IMR-90 (cell line): ENCODE data around the gene TRDMT1. TPM values are rescaled to one million over a fixed set of nuclear protein-coding genes. Genes with fewer than 3 reads are reported as not detected.

Source experiments
- ATAC-seq: fragments of 200-7000 bp; cut with Tn5 transposase; 2 replicates; pipeline ENCODE4 v1.9.1; 2020; ENCODE audit warnings: low read depth, mild to moderate bottlenecking, moderate library complexity
- BruUV-seq: library from RNA; stranded (reverse); fragments of 400-500 nt; replicated peaks from 2 replicates; lab custom pipeline; 2021; lab: Mats Ljungman, UMichigan
- CTCF ChIA-PET: fragments of 300-600 bp; formaldehyde crosslinking; extraction: SDS; loops from one replicate; lab custom pipeline; 2021; ENCODE audit warnings: antibody characterized with exemption; lab: Yijun Ruan, JAX
- POLR2A ChIA-PET: fragments of 300-600 bp; sonication (Branson Sonifier 250); formaldehyde crosslinking; loops from one replicate; lab custom pipeline; 2022; ENCODE audit warnings: antibody characterized with exemption; ENCODE audit not compliant: unreplicated experiment; lab: Charles Lee
- DNase-seq: peaks from one replicate; pipeline ENCODE4 v3.0.0; 2013
- H2AFZ ChIP-seq: replicated peaks from 2 replicates; pipeline ENCODE3; 2013; ENCODE audit warnings: low read length, mild to moderate bottlenecking; ENCODE audit not compliant: poor library complexity
- H2AK5ac ChIP-seq: 2 replicates; pipeline ENCODE4 v1.6.1; 2013; ENCODE audit warnings: low read depth, low read length, inconsistent platforms
- H2AK9ac ChIP-seq: replicated peaks from 2 replicates; pipeline ENCODE3; 2013; ENCODE audit warnings: mild to moderate bottlenecking, low read depth, low read length, moderate library complexity; ENCODE audit not compliant: poor library complexity
- H2BK120ac ChIP-seq: 2 replicates; pipeline ENCODE4 v1.6.1; 2013; ENCODE audit warnings: low read depth, low read length, inconsistent platforms
- H2BK15ac ChIP-seq: 3 replicates; pipeline ENCODE4 v1.6.1; 2013; ENCODE audit warnings: low read depth, low read length, inconsistent platforms
- H2BK20ac ChIP-seq: 2 replicates; pipeline ENCODE4 v1.6.1; 2013; ENCODE audit warnings: low read depth, mild to moderate bottlenecking, inconsistent platforms, low read length, moderate library complexity
- H2BK5ac ChIP-seq: 2 replicates; pipeline ENCODE4 v1.6.1; 2013; ENCODE audit warnings: mild to moderate bottlenecking, low read depth, low read length, inconsistent platforms; ENCODE audit not compliant: poor library complexity, severe bottlenecking
- H3K14ac ChIP-seq: replicated peaks from 2 replicates; pipeline ENCODE4 v1.6.1; 2013; ENCODE audit warnings: low read depth, low read length, inconsistent platforms
- H3K18ac ChIP-seq: 2 replicates; pipeline ENCODE4 v1.6.1; 2013; ENCODE audit warnings: low read depth, low read length, control low read depth
- H3K23ac ChIP-seq: 2 replicates; pipeline ENCODE4 v1.6.1; 2013; ENCODE audit warnings: low read depth, low read length, inconsistent platforms
- H3K27ac ChIP-seq: 2 replicates; pipeline ENCODE4 v1.5.1; 2013; ENCODE audit warnings: mild to moderate bottlenecking, control low read depth, low read length; ENCODE audit not compliant: insufficient read depth
- H3K27me3 ChIP-seq: 2 replicates; pipeline ENCODE4 v1.6.1; 2013; ENCODE audit warnings: low read length; ENCODE audit not compliant: control insufficient read depth, insufficient read depth
- H3K36me3 ChIP-seq: 2 replicates; pipeline ENCODE4 v1.6.1; 2013; ENCODE audit warnings: low read length, mixed read lengths; ENCODE audit not compliant: control insufficient read depth, insufficient read depth
- H3K4ac ChIP-seq: 2 replicates; pipeline ENCODE4 v1.6.1; 2013; ENCODE audit warnings: low read depth, low read length, inconsistent platforms
- H3K4me1 ChIP-seq: 2 replicates; pipeline ENCODE4 v1.6.1; 2013; ENCODE audit warnings: low read length, mixed read lengths; ENCODE audit not compliant: control insufficient read depth, insufficient read depth
- H3K4me2 ChIP-seq: 2 replicates; pipeline ENCODE4 v1.6.1; 2013; ENCODE audit warnings: low read depth, mild to moderate bottlenecking, control low read depth, low read length, moderate library complexity
- H3K4me3 ChIP-seq: 2 replicates; pipeline ENCODE4 v1.5.1; 2013; ENCODE audit warnings: low read depth, mild to moderate bottlenecking, control low read depth, low read length, moderate library complexity; ENCODE audit not compliant: insufficient read depth
- H3K56ac ChIP-seq: 2 replicates; pipeline ENCODE4 v1.6.1; 2013; ENCODE audit warnings: low read length, inconsistent platforms; ENCODE audit not compliant: insufficient read depth; ENCODE audit errors: extremely low read depth
- H3K79me1 ChIP-seq, 2 experiments: 2 replicates each; pipeline ENCODE4 v1.6.1; 2013; ENCODE audit warnings: low read length in 2 of 2, inconsistent platforms in 1 of 2, low read depth in 1 of 2
- H3K9ac ChIP-seq: 2 replicates; pipeline ENCODE4 v1.6.1; 2013; ENCODE audit warnings: low read depth, low read length, control low read depth
- H3K9me1 ChIP-seq: 2 replicates; pipeline ENCODE4 v1.6.1; 2013; ENCODE audit warnings: low read length, inconsistent platforms; ENCODE audit not compliant: insufficient read depth
- H3K9me3 ChIP-seq: 2 replicates; pipeline ENCODE4 v1.6.1; 2013; ENCODE audit warnings: low read length; ENCODE audit not compliant: control insufficient read depth, insufficient read depth
- H4K20me1 ChIP-seq: 2 replicates; pipeline ENCODE4 v1.6.1; 2013; ENCODE audit warnings: low read length, inconsistent platforms; ENCODE audit not compliant: insufficient read depth
- H4K5ac ChIP-seq: 2 replicates; pipeline ENCODE4 v1.6.1; 2013; ENCODE audit warnings: mild to moderate bottlenecking, low read depth, low read length, control low read depth
- H4K8ac ChIP-seq, 2 experiments: 2 replicates each; pipeline ENCODE4 v1.6.1; 2013; ENCODE audit warnings: low read depth in 2 of 2, low read length in 2 of 2, control low read depth in 1 of 2, inconsistent platforms in 1 of 2
- H4K91ac ChIP-seq: 2 replicates; pipeline ENCODE4 v1.6.1; 2013; ENCODE audit warnings: low read depth, low read length, inconsistent platforms; ENCODE audit not compliant: insufficient read depth
- ELK1 ChIP-seq: fragments of 150-350 bp; IDR thresholded peaks from 2 replicates; pipeline ENCODE4 v1.6.1; 2016; ENCODE audit warnings: low read depth, mild to moderate bottlenecking, low read length, moderate library complexity, borderline replicate concordance
- MAFK ChIP-seq: IDR thresholded peaks from 2 replicates; pipeline ENCODE4 v1.6.1; 2012; ENCODE audit warnings: low read depth, low read length, improper control_type of control experiment
- MAZ ChIP-seq: IDR thresholded peaks from 2 replicates; pipeline ENCODE4 v1.6.1; 2012; ENCODE audit warnings: low read depth, mild to moderate bottlenecking, low read length, improper control_type of control experiment, moderate library complexity, borderline replicate concordance
- RFX5 ChIP-seq: IDR thresholded peaks from 2 replicates; pipeline ENCODE4 v1.8.0; 2012; ENCODE audit warnings: low read depth, mild to moderate bottlenecking, low read length, moderate library complexity
- dilution Hi-C: fragments of 300-500 bp; cut with HindIII; formaldehyde crosslinking; loops from one replicate; pipeline ENCODE4 v1.14.3; 2018; ENCODE audit warnings: low sequenced_read_pairs; ENCODE audit not compliant: unreplicated experiment
- in situ Hi-C: fragments of 300-500 bp; cut with MboI; formaldehyde crosslinking; loops from 3 replicates; pipeline ENCODE4 v1.14.3; 2019; ENCODE audit warnings: low sequenced_read_pairs, inconsistent platforms, mixed read lengths
- intact Hi-C: fragments of 100-400 bp; cut with micrococcal nuclease; formaldehyde crosslinking; loops from 2 replicates; pipeline ENCODE4 v1.10.0; 2022
- polyA plus RNA-seq, 3 experiments: library from polyadenylated mRNA; depleted of rRNA; stranded (reverse); fragments of >200 nt; gene quantifications; 2 replicates each; pipeline ENCODE4 v1.2.3, GENCODE V29; 2012; ENCODE audit warnings: low replicate concordance in 1 of 3
- total RNA-seq: library from RNA; depleted of rRNA; stranded (reverse); fragments of >200 nt; gene quantifications from 2 replicates; pipeline ENCODE4 v1.2.3, GENCODE V29; 2012

Gene TRDMT1
- total and polyA plus RNA-seq, 2 of the 4 experiments (the other 2 are of a cell fraction), result 2.1 to 4.7 TPM

GRCh38 chr10:17174626-17175025 lies 26.8 kb downstream of the TRDMT1 start:
- intact Hi-C loops, result loop anchor here (2.0 kb wide), 1 partner anchor 14 kb away; no protein-coding TSS in a partner anchor
- in situ Hi-C loops, result no loop called here

More at GRCh38 chr10:17174626-17175025, 26.8 kb downstream of the TRDMT1 start:
- TF ChIP-seq RFX5 (no peak), ELK1 (no peak), MAFK (no peak), MAZ (no peak)
- H3K9me1 ChIP-seq, result peaks cover 4% of the 10 kb centered on the region
- no TSS peak for BruUV-seq
- no peaks in the 10 kb centered on the region; the same call in 1 of the 2 replicates for H3K36me3 ChIP-seq
- ChIA-PET CTCF (no interaction called here), POLR2A (no interaction called here)
- H3K27me3 ChIP-seq, result no peaks in the 10 kb centered on the region
- H3K9me3 ChIP-seq, result no peaks in the 10 kb centered on the region
- H3K4me1 ChIP-seq, result peaks cover 10% of the 10 kb centered on the region
- DNase-seq, result no peak
- H3K23ac ChIP-seq, result no peak overlapping the region
- no peak overlapping the region for H3K27ac ChIP-seq
- H3K18ac ChIP-seq, result no peak overlapping the region
- H3K79me1 ChIP-seq, result peaks cover 0 to 8% of the 10 kb centered on the region in 2 experiments; a peak in 1 of 4 replicates
- H4K91ac ChIP-seq, result no peak overlapping the region
- H3K9ac ChIP-seq, result no peak overlapping the region
- no peak overlapping the region for H3K4me2 ChIP-seq
- H3K56ac ChIP-seq, result no peak overlapping the region
- dilution Hi-C loops, result no loop called here
- H2AK5ac ChIP-seq, result 0 out of 2 replicates have a peak overlapping the region, but pooled peaks have one; percentile 58
- no peak overlapping the region for H3K4ac ChIP-seq
- no peak overlapping the region for H2BK15ac ChIP-seq
- H3K14ac ChIP-seq, result no peak overlapping the region
- no peak overlapping the region for H2BK120ac ChIP-seq
- H2BK5ac ChIP-seq, result no peak overlapping the region
- peak; percentile 50; the same call in 1 of the 2 replicates for ATAC-seq
- no peak overlapping the region for H3K4me3 ChIP-seq
- no peak overlapping the region for H4K5ac ChIP-seq
- no peak overlapping the region for H2AK9ac ChIP-seq
- no peaks in the 10 kb centered on the region for H4K20me1 ChIP-seq
- no peak overlapping the region for H2BK20ac ChIP-seq
- H4K8ac ChIP-seq, result no peak overlapping the region
- no peak overlapping the region for H2AFZ ChIP-seq
